ENCODE measurements around the gene TOM1.

The TOM1 gene

DNA sequence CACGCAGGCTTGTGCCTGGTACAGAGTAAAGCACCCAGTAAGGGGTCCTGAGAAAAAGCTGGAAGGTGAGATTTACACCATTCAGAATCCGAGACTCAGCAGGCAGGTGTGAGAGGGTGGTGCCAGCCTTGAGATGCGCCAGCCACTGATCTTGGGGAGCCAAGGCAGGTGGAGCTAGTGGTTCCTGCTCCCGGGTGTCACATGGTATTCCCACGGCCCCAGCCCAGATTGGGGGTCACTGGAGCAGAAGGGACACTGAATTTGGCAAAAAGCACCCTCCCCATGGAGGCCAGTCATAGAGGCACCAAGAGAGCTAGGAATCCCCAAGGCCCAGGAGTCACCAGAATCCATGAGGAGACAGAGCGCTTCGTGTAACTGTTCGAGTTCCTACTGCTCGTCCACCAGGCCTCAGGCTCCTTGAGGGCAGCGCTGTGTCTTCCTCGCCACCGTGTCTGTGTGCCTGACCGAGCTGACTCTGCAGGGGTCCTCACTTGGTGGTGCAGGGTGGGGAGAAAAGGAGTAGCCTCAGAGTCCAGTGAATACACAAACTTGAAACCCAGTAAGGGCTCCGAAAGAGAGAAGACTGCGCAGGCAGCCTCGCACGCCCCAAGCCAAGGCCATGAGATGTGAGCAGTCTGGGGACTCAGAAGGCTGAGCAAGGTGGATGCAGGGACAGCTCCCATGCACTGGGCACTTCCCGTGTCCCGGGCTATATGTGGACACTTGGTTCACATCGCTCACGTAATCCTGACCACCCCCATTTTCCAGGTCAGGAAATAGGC lies 28.2 kb downstream of the TOM1 start:
- peaks cover 61% of the 10 kb centered on the region for H3K36me3 ChIP-seq (replicated peaks)
- no peak overlapping the region for H3K27ac ChIP-seq
- TF ChIP-seq, protein P1, sequence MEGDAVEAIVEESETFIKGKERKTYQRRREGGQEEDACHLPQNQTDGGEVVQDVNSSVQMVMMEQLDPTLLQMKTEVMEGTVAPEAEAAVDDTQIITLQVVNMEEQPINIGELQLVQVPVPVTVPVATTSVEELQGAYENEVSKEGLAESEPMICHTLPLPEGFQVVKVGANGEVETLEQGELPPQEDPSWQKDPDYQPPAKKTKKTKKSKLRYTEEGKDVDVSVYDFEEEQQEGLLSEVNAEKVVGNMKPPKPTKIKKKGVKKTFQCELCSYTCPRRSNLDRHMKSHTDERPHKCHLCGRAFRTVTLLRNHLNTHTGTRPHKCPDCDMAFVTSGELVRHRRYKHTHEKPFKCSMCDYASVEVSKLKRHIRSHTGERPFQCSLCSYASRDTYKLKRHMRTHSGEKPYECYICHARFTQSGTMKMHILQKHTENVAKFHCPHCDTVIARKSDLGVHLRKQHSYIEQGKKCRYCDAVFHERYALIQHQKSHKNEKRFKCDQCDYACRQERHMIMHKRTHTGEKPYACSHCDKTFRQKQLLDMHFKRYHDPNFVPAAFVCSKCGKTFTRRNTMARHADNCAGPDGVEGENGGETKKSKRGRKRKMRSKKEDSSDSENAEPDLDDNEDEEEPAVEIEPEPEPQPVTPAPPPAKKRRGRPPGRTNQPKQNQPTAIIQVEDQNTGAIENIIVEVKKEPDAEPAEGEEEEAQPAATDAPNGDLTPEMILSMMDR (IDR thresholded peaks at IDR 0.05; ENCODE audit: low read depth, low read length, missing control alignments) = no peak
- DNase-seq = no peak
- in situ Hi-C loops (cut with HindIII; ENCODE audit: low pct_ligation_motif_present, low sequenced_read_pairs) = no loop called here
- no peak overlapping the region for H3K4me3 ChIP-seq (ENCODE audit: low read depth, low read length)
- no peaks in the 10 kb centered on the region for H3K27me3 ChIP-seq (replicated peaks)

DNA sequence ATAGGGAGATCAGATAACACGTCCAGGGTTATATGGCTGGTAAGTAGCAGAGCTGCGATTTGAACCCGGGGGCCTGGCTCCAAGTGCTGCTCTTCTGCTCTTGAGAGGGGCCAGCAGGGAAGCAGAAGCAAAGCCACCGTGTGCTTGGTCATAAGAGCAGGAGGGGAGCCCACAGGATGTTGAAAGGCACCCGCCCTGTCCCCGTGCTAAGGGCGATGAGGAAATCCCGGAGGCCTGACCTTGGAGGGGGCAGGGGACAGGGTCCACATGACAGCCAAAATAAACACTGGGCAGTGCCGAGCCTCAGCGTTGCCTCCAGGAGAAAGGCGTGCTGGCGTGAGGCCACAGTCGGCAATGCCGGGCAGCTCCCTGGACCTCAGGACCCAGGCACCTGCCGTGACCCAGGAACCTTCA lies 28.8 kb downstream of the TOM1 start:
- no peaks in the 10 kb centered on the region for H3K27me3 ChIP-seq (replicated peaks)
- TF ChIP-seq, protein P1 (IDR thresholded peaks at IDR 0.05; ENCODE audit: low read depth, low read length, missing control alignments) = no peak
- no peak overlapping the region for H3K27ac ChIP-seq
- in situ Hi-C loops (cut with HindIII; ENCODE audit: low pct_ligation_motif_present, low sequenced_read_pairs) = no loop called here
- no peak overlapping the region for H3K4me3 ChIP-seq (ENCODE audit: low read depth, low read length)
- DNase-seq = no peak
- peaks cover 62% of the 10 kb centered on the region for H3K36me3 ChIP-seq (replicated peaks)

DNA sequence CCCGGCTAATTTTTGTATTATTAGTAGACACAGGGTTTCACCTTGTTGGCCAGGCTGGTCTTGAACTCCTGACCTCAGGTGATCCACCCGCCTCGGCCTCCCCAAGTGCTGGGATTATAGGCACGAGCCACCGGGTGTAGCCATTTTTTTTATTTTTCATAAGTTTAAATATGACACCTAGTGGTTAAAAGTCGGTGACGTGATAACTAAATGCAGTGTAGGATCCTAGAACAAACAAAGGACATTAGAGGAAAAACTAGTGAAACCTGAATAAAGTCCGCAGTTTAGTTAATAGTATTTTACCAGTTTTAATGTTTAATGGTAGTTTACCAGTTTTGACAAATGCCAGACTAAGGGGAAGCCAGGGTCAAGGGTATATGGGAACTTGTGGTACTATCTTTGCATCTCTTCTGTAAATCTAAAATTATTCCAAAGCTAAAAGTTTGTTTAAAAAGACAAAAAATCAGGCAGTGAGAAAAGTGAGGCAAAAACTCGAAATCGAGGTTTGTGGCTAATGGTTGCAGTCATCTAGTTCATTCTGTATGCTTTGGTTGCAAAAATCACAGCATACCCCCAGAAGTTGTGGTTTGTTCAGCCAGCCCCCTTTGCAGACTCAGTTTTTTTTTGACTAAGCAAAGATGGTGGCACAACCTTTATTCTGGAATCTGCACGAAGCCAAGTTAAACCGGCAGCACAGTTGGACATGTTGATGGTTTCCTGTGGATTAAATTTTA lies 29.6 kb downstream of the TOM1 start:
- TF ChIP-seq, protein P1 (IDR thresholded peaks at IDR 0.05; ENCODE audit: low read depth, low read length, missing control alignments) = no peak
- no peak overlapping the region for H3K27ac ChIP-seq
- no peak overlapping the region for H3K4me3 ChIP-seq (ENCODE audit: low read depth, low read length)
- DNase-seq = no peak
- H3K27me3 ChIP-seq (replicated peaks) = no peaks in the 10 kb centered on the region
- in situ Hi-C loops (cut with HindIII; ENCODE audit: low pct_ligation_motif_present, low sequenced_read_pairs) = no loop called here
- peaks cover 64% of the 10 kb centered on the region for H3K36me3 ChIP-seq (replicated peaks)

DNA sequence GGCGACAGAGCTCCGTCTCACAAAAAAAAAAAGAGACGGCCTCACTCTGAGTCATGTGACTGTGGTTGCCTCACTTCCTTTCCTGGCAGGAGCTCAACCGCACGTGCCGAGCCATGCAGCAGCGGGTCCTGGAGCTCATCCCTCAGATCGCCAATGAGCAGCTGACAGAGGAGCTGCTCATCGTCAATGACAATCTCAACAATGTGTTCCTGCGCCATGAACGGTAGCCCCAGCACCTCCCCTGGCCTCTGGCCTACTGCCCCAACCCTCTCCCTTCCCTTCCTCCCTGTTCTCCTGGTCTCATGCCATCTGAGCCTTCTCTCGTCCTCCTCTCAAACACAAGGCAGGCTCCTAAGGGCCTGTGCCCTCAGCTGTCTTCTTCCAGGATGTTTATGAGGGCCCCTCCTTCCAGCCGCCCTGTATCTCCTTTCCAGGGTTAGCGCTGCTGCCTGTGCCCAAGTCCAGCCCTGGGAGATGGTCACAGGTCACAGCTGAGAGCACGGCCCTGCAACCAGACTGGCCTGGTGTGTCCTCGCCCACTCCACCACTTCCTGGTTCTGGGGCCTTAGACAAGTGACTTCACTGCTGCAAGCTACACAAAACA lies 30.7 kb downstream of the TOM1 start:
- in situ Hi-C loops (cut with HindIII; ENCODE audit: low pct_ligation_motif_present, low sequenced_read_pairs) = no loop called here
- H3K27me3 ChIP-seq (replicated peaks) = no peaks in the 10 kb centered on the region
- DNase-seq = peak; percentile 65
- H3K36me3 ChIP-seq (replicated peaks) = peaks cover 63% of the 10 kb centered on the region
- no peak overlapping the region for H3K4me3 ChIP-seq (ENCODE audit: low read depth, low read length)
- TF ChIP-seq, protein P1 (IDR thresholded peaks at IDR 0.05; ENCODE audit: low read depth, low read length, missing control alignments) = no peak
- no peak overlapping the region for H3K27ac ChIP-seq

DNA sequence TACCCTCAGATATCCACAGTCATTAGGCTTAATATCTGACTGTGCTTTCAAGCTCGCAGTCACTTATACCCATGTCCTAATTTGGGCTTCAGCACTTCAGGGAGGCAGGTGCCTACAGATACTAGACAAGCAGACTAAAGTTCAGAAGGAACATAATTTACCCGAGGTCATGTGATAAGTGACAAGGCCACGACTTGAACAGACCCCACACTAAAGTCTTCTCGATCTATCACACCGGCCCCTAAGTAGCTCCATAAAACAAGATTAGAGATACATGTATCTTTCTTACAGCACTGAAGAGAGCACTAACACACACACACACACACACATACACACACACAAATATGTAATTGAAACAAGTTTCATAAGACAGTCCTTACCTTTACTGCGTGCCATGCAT lies 32.6 kb downstream of the TOM1 start:
- H3K27me3 ChIP-seq (replicated peaks) = no peaks in the 10 kb centered on the region
- H3K36me3 ChIP-seq (replicated peaks) = peaks cover 58% of the 10 kb centered on the region
- H3K27ac ChIP-seq = no peak overlapping the region
- no peak overlapping the region for H3K4me3 ChIP-seq (ENCODE audit: low read depth, low read length)
- TF ChIP-seq, protein P1 (IDR thresholded peaks at IDR 0.05; ENCODE audit: low read depth, low read length, missing control alignments) = no peak
- in situ Hi-C loops (cut with HindIII; ENCODE audit: low pct_ligation_motif_present, low sequenced_read_pairs) = no loop called here
- no peak for DNase-seq

Measured in brain microvascular endothelial cell (primary cell).